ENCODE measurements around the gene NXPH4.
A peak's percentile ranks its signal among the peaks of the same experiment; 100 is the strongest.

Gene NXPH4

GRCh38 chr12:57235728-57236131, 19.1 kb downstream of the NXPH4 start:
- no peak overlapping the region for H3K4me3 ChIP-seq (ENCODE audit: low read length)
- DNase-seq (ENCODE audit: low read depth) = no peak
- TF ChIP-seq, protein P1, sequence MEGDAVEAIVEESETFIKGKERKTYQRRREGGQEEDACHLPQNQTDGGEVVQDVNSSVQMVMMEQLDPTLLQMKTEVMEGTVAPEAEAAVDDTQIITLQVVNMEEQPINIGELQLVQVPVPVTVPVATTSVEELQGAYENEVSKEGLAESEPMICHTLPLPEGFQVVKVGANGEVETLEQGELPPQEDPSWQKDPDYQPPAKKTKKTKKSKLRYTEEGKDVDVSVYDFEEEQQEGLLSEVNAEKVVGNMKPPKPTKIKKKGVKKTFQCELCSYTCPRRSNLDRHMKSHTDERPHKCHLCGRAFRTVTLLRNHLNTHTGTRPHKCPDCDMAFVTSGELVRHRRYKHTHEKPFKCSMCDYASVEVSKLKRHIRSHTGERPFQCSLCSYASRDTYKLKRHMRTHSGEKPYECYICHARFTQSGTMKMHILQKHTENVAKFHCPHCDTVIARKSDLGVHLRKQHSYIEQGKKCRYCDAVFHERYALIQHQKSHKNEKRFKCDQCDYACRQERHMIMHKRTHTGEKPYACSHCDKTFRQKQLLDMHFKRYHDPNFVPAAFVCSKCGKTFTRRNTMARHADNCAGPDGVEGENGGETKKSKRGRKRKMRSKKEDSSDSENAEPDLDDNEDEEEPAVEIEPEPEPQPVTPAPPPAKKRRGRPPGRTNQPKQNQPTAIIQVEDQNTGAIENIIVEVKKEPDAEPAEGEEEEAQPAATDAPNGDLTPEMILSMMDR (conservative IDR thresholded peaks at IDR 0.05; ENCODE audit: low read depth, low read length) = no peak

- DNase-seq (ENCODE audit: low read depth) = no peak
- TF ChIP-seq, protein P1 (conservative IDR thresholded peaks at IDR 0.05; ENCODE audit: low read depth, low read length) = no peak
- no peak overlapping the region for H3K4me3 ChIP-seq (ENCODE audit: low read length)
Measured at GRCh38 chr12:57236201-57236924, 19.8 kb downstream of the NXPH4 start.

DNA sequence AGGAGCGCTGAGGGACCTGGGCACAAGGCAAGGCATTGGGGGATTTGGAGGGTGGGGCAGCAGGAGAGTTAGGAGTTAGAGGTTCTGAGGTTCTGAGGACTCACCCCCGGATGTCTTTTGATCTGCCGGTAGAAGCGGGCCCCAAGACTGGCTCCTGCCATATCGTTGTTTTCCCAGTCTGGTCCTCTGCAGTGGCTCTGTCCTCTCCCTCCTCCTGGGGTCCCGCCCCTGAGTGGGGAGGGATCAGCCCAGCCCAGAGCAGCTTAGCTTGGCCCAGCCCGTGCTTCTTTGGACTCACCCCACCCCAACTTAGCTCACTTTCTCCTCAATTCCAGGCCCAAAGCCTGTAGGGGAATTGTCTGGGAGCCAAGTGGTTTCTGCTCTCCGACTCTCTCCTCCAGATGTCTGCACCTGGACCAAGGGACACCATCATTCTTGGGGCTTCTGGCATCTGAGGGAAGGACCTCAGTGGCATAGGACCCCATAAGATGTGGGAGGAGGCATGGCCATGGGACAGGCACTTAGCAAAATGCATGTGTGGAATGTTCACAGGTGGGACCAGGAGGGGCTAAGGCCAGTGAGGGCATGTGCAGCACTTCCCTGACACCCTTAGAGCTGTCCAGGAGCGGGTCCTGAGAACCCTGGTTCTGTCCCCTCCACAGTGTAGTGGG, 20.5 kb downstream of the NXPH4 start:
- no peak for DNase-seq (ENCODE audit: low read depth)
- TF ChIP-seq, protein P1 (conservative IDR thresholded peaks at IDR 0.05; ENCODE audit: low read depth, low read length) = no peak
- H3K4me3 ChIP-seq (ENCODE audit: low read length) = no peak overlapping the region

GRCh38 chr12:57237596-57237931, 21.0 kb downstream of the NXPH4 start:
- TF ChIP-seq, protein P1 (conservative IDR thresholded peaks at IDR 0.05; ENCODE audit: low read depth, low read length) = no peak
- no peak for DNase-seq (ENCODE audit: low read depth)
- no peak overlapping the region for H3K4me3 ChIP-seq (ENCODE audit: low read length)

DNA sequence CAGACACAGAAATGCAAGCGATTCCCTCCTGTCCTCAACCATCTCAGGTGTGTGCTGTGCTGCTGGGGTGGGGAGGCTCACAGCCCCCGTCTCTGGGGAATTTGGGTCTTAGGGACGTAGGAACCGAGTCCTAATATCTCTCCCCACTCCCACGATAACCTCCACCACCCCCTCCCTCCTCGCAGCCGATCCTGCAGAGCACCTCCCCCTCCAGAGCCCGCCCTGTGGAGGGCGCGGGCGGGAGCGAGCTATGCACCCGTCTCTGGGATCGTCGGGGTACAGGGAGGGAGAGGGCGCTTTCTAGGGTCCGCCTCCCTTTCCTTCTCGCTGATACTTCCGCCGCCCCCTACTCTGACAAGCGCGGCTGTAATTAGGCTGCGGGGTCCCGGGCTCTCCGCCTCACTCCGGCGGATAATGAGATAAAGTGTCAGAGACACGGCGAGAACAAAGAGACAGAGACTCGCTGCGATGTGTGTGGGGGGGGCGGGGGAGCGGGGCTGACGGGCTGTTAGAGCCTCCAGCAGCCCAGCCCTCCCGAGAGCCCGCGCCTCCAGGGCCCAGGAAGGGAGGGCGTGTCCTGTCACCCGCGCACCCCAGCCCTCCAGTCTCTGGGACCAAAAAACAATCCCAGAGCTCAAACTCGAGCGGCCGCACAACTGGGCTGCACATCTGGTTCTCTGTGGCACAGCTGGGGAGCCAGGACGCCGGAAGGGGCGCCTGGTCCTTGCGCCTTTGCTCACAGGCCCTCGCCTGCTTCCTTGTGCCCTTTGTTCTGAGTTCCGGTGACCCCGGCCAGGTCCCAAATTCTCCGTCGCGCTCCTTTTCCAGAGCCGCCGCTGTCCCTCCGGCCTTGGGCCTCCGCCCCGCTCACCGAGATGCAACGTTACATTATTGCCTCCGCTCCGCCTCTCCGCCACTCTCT, 21.6 kb downstream of the NXPH4 start:
- H3K4me3 ChIP-seq (ENCODE audit: low read length) = peak overlapping the region; percentile 21
- DNase-seq (ENCODE audit: low read depth) = no peak
- TF ChIP-seq, protein P1 (conservative IDR thresholded peaks at IDR 0.05; ENCODE audit: low read depth, low read length) = no peak

- DNase-seq (ENCODE audit: low read depth) = no peak
- peak overlapping the region; percentile 21 for H3K4me3 ChIP-seq (ENCODE audit: low read length)
- TF ChIP-seq, protein P1 (conservative IDR thresholded peaks at IDR 0.05; ENCODE audit: low read depth, low read length) = peak; percentile 100
Measured at GRCh38 chr12:57238854-57239554, 22.4 kb downstream of the NXPH4 start.
